ENCODE data around the gene CEP170B. TPM values are rescaled to one million over a fixed set of nuclear protein-coding genes. Genes with fewer than 3 reads are reported as not detected.
A peak's percentile ranks its signal among the peaks of the same experiment; 100 is the strongest.

The CEP170B gene
- total and polyA plus RNA-seq, 2 of the 8 experiments (the other 6 are each of a cell fraction or from before 2014, with no cell fraction given), result 9.1 to 33.8 TPM

DNA sequence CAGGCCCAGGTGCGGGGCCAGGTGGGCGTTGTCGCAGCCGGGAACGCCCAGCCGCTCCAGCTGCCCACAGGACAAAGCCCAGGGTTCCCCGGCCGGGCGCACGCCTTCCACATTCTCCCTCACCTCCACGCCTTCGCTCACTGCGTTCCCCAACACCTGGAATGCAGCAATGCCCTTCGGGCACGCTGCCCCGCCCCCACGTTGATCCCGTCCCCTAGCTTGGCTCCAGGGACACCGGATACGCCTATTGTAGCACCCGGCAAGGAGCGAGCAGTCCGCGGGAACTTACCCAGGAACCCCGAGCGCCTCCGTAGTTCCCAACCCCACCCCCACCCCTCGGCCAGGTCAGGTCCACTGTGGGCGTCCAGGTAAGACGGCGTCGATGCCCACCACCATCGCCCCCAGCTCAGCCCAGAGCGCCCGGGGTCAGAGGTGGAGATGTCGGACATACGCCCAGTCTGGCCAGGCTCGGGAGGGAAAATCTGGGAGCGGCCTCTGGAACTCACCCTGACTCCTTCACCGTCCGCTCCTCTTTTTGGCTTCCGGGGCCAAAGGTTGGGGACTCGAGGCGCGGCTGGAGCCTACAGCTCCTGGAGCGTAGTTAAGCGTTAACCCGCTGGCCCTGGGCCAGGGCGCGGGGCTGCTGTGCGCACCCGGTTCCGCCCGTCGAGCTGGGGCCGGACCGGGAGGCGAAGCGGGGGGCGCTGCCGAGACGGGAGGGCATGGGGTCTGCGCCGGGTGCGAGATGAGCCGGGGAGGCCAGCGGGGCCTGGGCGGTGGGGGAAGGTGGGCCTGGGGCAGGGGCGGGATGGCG, 594 bp upstream of the CEP170B start:
- H3K27me3 ChIP-seq (replicated peaks in 1 of 4; ENCODE audit: control insufficient read depth in 3 of 4, extremely low read depth in 1 of 4, insufficient read depth in 3 of 4, low read length in 3 of 4), result no peaks in the 10 kb centered on the region
- no peak overlapping the region for H2BK15ac ChIP-seq (ENCODE audit: low read length)
- peaks cover 21 to 38% of the 10 kb centered on the region in 2 experiments for H4K20me1 ChIP-seq (replicated peaks in 1 of 2; ENCODE audit: control insufficient read depth in 1 of 2, insufficient read depth in 2 of 2, low read length in 2 of 2)
- peaks cover 42% of the 10 kb centered on the region; the same call in 1 of the 2 replicates for H3K23me2 ChIP-seq (ENCODE audit: low read depth, low read length)
- ChIA-PET CTCF (ENCODE audit: partially characterized antibody) (interaction anchor here (1.1 to 2.2 kb wide), 7 partner anchors 9 to 96 kb away, joined by 3 to 9 read pairs (median 4); no protein-coding TSS in a partner anchor), POLR2A (ENCODE audit: partially characterized antibody) (interaction anchor here (0.7 to 3.8 kb wide), 15 partner anchors 8 to 112 kb away, joined by 3 to 82 read pairs (median 5); partner anchors contain the start of genes PLD4 and SIVA1)
- H3K18ac ChIP-seq (ENCODE audit: extremely low read depth, low read length), result peak overlapping the region; percentile 93
- peak overlapping the region; percentile 66 to 88 (median 86) for H3K4me3 ChIP-seq (ENCODE audit: extremely low read depth in 1 of 4, insufficient read depth in 2 of 4, low read depth in 3 of 4, low read length in 4 of 4)
- H2BK20ac ChIP-seq (ENCODE audit: low read length), result no peak overlapping the region
- H3K14ac ChIP-seq (ENCODE audit: insufficient read length), result no peak overlapping the region
- H3K79me1 ChIP-seq (ENCODE audit: low read depth, low read length), result peaks cover 40% of the 10 kb centered on the region
- FAIRE-seq, result no peak
- no peak overlapping the region for H2BK120ac ChIP-seq (replicated peaks; ENCODE audit: low read depth, low read length)
- H2BK5ac ChIP-seq (ENCODE audit: low read depth, low read length), result peak overlapping the region; percentile 81; the same call in 1 of the 2 replicates
- peak; percentile 73 to 86 for DNase-seq (ENCODE audit: low read depth in 1 of 2, low spot score in 2 of 2)
- H2AK5ac ChIP-seq (ENCODE audit: low read depth, low read length), result peak overlapping the region; percentile 14; the same call in 1 of the 2 replicates
- peak overlapping the region; percentile 53 for H3K4ac ChIP-seq (replicated peaks; ENCODE audit: insufficient read length, low read depth, low read length)
- H3K4me2 ChIP-seq (ENCODE audit: insufficient read depth in 1 of 2, low read depth in 2 of 2, low read length in 2 of 2), result peak overlapping the region; percentile 77 to 85
- peak overlapping the region; percentile 77 for H3K56ac ChIP-seq (replicated peaks; ENCODE audit: insufficient read length, low read depth, low read length)
- peaks cover 0 to 9% (median under 1%) of the 10 kb centered on the region in 4 experiments; a peak in 2 of 8 replicates for H3K36me3 ChIP-seq (ENCODE audit: control insufficient read depth in 2 of 4, insufficient read depth in 4 of 4, low read length in 3 of 4)
- peak overlapping the region; percentile 83; the same call in 1 of the 2 replicates for H4K8ac ChIP-seq (ENCODE audit: extremely low read depth, insufficient read depth, low read length)
- peak overlapping the region; percentile 50; the same call in 1 of the 2 replicates for H2BK12ac ChIP-seq (ENCODE audit: low read depth, low read length)
- H4K5ac ChIP-seq (ENCODE audit: insufficient read length, low read depth, low read length), result peak overlapping the region; percentile 91
- peaks cover 0 to 13% (median 9%) of the 10 kb centered on the region in 4 experiments; a peak in 5 of 7 replicates for H3K4me1 ChIP-seq (replicated peaks in 1 of 4; ENCODE audit: control insufficient read depth in 3 of 4, insufficient read depth in 4 of 4, low read length in 3 of 4)
- H3K27ac ChIP-seq (ENCODE audit: low read depth, low read length), result peak overlapping the region; percentile 49; the same call in 1 of the 2 replicates
- WGBS, 2 experiments (ENCODE audit: extremely low coverage in 1 of 2, insufficient coverage in 1 of 2, insufficient read length in 1 of 2, insufficient replicate concordance in 2 of 2, low coverage in 1 of 2, low lambda C conversion rate in 2 of 2, missing lambda C conversion rate in 1 of 2), result 1% methylated on average over 44 of the region's 70 CpGs; no CpG with 5 or more reads in 1 of the 2 experiments
- no peak overlapping the region for H2AFZ ChIP-seq (ENCODE audit: low read length)
- no peak overlapping the region for H3K23ac ChIP-seq (ENCODE audit: insufficient read length)
- peak overlapping the region; percentile 56 to 79 (median 72) for H3K9ac ChIP-seq (replicated peaks in 1 of 4; ENCODE audit: extremely low read depth in 1 of 4, low read depth in 3 of 4, low read length in 3 of 4)
- H3K9me3 ChIP-seq (ENCODE audit: insufficient read depth in 2 of 2, low read depth in 1 of 2, low read length in 1 of 2), result peaks cover 0 to 12% of the 10 kb centered on the region in 2 experiments; a peak in 1 of 4 replicates
- H3K79me2 ChIP-seq (ENCODE audit: control insufficient read depth in 1 of 2, insufficient read depth in 2 of 2, low read length in 2 of 2), result peaks cover 3 to 64% of the 10 kb centered on the region in 2 experiments
- H4K91ac ChIP-seq (replicated peaks; ENCODE audit: insufficient read length, low read length), result peak overlapping the region; percentile 89
- TF ChIP-seq SAP30 (IDR thresholded peaks at IDR 0.05; ENCODE audit: insufficient read depth, insufficient replicate concordance, low read length) (peak; percentile 25), JUN (IDR thresholded peaks at IDR 0.05; ENCODE audit: low read depth, low read length) (no peak), ASH2L (IDR thresholded peaks at IDR 0.05; ENCODE audit: low read length) (peak; percentile 47), RFX5 (IDR thresholded peaks at IDR 0.05; ENCODE audit: borderline replicate concordance, low read depth, low read length) (no peak), PHF8 (conservative IDR thresholded peaks at IDR 0.05; ENCODE audit: low read depth, low read length) (peak; percentile 42), MAFK (IDR thresholded peaks at IDR 0.05; ENCODE audit: low read depth, low read length) (no peak), TCF12 (IDR thresholded peaks at IDR 0.05; ENCODE audit: low read depth, low read length) (peak; percentile 78; the same call in 1 of the 2 replicates), POLR2AphosphoS5 (IDR thresholded peaks at IDR 0.05; ENCODE audit: low read depth, low read length) (peak; percentile 32; the same call in 1 of the 2 replicates), TEAD4 (IDR thresholded peaks at IDR 0.05; ENCODE audit: low read depth, low read length) (peak; percentile 97)
- TF ChIP-seq, protein P1, sequence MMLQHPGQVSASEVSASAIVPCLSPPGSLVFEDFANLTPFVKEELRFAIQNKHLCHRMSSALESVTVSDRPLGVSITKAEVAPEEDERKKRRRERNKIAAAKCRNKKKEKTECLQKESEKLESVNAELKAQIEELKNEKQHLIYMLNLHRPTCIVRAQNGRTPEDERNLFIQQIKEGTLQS (IDR thresholded peaks at IDR 0.05; ENCODE audit: insufficient read depth, low read depth, low read length), result no peak

Data from H1 (cell line).